NCI-H2227 (cell line): ENCODE measurements around the gene FAM240B.

Experiments used
- DNase-seq: peaks from one replicate; lab custom pipeline; 2025; ENCODE audit not compliant: unreplicated experiment; lab: John Stamatoyannopoulos, UW

The FAM240B gene

DNA sequence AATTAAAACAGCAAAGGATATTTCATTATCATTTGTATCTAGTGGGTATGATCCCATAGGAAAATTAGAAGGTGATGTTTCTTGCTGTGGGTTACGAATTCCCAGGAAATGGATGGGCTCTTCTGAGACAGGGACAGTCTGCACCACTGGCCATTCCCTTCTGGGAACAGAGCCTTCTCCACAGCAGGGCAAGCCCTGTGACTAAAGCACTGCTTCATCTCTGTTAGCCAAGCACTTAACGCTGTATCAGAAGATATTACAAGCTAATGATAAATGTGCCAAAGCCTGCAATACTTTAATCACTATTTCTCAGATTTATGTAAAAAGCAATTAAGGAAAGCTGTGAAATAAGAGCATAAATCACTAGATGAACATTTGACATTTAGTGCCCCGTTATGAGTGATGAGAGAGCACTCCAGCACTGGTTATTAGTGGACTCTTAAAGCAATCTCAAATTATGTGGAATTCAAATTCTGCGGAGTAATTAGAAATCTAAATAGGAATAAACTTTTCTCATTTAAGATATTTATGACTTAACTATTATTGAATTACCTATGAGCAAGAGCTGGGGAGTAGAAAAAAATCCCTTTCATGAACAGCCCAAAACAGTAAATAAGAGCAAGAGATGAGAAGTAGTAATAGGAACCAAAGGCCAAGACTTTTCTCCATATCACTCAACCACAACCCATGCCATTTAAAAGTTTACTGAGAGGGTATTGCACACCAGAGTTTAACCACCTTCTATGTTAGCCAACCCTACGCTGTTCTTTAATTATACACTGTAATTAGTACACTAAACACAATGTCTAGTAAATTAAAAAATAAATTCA, 49.2 kb downstream of the FAM240B start:
- DNase-seq: no peak

DNA sequence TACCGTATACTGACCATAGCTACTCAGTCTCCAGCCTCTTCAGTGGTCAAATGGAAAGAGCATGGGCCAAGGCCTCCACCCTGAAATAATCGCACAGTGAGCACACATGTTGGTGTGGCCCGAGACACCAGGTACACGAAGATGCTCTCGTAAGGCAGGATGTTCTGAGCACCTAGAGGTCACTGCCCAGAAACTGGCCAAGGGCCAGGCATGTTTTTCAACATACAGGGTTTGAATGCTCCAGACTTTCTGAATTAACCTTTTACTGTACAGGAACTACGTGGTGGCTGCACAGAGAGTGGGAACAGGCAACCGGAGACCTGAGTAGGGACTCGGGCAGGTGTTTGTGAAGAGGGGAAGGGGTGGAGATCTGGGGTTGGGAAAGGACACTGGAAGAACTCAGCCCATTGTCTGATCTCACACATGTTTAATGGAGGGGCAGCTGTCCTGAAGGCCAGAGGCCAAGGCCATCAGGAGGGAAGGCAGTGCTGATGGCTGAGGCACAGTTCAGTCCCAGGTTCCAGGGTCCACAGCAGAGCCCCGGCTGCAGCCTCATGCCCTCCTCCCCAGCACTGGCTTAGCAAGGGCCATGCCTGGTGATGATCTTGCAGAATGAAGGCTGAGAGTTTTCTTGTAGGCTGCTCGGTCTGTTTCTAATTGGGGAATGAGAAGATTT, 51.0 kb downstream of the FAM240B start:
- no peak for DNase-seq

DNA sequence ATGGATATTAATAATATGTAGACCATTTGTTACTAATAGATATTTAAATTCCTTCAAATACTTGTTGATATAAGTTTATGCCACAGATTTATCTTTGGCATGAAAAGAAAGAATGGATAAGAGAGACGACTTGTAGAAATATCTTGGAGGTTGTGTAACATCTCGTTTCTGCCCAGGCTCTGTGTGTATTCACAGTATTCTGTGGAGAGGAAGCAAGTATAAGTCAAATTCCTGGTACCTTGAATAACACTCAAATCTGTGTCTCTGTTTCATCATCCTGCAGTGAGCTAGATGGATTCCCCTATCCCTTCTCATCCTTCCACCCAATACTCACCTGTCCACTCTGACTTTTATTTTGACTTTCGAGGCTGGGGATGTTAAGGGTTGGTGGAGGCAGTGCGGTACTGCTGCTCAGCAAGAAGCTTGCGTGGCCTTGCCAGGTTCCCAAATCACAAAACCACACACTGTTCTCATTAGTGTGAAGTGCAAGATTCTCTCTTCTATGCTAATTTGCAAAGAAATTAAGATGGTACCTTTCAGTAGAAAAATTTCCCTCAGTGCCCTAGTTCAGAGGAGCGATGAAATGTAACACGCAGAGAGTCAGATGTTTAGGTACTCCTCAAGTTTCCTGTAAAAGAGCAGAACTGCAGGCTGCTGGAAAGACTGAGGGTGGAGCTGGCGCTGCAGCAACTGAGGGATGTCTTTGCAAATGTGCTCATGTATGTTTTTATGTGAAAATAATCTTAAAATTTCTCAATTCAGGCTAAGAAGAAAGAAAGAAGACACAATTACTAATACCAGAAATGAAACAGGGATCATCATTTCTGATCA, 57.0 kb downstream of the FAM240B start:
- DNase-seq: no peak

DNA sequence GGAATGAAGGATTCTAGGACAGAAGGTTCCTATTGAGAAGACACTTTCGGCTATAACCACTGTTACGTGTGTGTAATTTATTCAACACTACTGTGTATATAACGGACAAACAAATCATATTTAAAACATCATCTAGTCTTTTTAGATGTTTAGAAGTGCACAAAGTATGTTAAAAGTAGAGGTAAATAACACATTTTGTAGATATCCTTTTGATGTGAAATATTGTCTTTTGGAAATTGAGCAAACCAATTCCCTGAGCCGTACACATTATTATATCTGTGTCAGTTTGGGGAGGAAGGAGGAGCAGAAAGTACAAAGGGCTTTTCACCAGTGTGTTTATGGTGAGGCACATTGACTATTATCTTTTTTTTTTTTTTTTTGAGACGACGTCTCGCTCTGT, 60.4 kb downstream of the FAM240B start:
- no peak for DNase-seq

DNA sequence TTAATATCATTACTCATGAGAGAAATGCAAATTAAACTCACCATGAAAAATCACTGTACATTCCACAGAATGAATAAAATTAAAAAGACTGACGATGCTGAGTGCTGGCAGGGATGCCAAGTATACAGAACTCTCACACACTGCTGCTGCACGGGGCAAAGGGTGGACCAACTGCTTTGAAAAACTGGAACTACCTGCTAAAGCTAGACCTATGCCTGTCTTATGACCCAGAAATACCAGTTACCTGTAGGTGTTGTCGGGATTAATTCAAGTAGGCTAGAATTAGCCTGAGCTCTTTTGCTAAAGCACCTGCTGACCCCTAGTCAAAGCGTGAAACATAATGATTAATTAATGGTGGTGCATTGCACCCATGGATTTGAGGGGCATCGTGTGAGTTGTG, 63.0 kb downstream of the FAM240B start:
- DNase-seq: no peak

DNA sequence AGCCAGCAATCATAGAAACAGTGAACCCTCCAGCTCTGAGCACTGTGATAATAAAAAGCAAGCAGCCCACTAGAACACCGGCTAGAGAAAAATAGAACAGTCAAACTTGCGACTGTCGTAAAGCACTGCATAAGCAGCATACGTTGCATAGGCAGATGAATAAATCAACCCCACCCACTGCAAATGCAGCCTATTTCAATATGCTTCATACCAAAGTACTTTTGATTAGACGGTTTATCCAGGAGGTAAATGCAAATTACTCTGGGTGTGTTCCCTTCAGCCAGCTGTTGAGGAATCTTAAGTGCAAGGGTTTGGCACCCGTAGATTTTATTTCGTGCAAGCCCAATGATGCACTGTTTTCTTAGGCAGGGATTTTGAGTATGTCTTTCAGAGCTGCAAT, 67.4 kb downstream of the FAM240B start:
- DNase-seq: no peak

DNA sequence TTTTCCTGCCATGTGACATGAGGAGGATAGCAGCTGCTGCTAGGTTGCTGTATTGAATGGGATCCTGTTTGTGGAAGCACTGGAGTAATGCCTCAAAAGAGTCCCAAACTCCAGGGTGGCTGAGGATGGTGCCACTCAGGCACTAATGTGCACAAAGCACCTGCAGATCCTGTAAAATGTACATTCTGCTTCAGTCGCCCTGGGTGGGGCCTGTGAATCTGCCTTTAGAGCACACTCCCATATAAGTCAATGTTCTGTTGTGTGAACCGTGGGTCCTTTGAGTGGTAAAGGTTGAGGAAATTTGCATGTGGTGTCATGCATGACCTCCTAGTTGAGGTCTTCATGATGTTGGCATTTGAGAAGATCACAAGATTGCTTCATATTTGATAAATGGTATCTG, 67.9 kb downstream of the FAM240B start:
- DNase-seq: no peak

DNA sequence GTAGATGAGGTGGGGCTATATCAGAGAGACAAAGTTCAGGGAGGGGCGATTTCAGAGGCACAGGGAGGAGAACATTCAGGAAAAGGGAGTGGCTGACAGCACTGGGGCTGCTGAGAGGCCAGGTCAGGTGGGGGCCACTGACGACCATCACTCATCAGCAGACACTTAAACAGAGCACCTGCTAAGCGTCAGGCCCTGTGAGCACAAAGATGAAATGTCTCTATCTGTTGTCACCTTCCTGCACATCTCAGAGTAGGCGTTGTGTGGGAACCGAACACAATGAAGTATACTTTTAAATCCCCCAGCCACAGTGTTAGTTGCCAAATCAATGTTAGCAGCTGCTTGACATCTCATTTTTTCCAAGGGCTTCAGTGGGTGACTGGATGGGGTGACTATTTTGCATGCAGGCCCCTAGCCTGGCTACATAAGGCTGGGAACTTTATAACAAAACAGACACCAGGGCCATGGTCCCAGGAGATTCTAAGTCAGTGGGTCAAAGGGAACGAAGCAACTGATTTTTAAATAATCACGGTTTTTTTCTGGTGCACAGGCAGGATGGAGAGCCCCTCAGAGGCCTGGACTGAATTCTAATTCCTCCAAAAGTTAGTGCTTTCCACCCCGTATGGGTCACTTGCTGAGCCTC, 68.4 kb downstream of the FAM240B start:
- no peak for DNase-seq

DNA sequence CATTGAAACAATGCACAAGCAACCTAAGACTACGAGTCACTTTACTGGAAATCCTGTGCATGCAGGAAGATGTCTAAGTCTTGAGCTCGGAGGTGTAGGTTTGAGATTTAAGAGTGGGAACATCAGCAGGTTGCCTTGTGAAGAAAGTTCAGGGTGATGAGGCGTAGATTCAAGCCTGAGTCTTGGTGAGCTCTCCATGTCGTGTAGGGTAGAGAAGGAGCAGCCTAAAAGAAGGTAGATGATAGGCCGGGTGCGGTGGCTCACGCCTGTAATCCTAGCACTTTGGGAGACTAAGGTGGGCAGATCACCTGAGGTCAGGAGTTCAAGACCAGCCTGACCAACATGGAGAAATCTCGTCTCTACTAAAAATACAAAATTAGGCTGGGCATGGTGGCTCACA, 69.4 kb downstream of the FAM240B start:
- DNase-seq: no peak

DNA sequence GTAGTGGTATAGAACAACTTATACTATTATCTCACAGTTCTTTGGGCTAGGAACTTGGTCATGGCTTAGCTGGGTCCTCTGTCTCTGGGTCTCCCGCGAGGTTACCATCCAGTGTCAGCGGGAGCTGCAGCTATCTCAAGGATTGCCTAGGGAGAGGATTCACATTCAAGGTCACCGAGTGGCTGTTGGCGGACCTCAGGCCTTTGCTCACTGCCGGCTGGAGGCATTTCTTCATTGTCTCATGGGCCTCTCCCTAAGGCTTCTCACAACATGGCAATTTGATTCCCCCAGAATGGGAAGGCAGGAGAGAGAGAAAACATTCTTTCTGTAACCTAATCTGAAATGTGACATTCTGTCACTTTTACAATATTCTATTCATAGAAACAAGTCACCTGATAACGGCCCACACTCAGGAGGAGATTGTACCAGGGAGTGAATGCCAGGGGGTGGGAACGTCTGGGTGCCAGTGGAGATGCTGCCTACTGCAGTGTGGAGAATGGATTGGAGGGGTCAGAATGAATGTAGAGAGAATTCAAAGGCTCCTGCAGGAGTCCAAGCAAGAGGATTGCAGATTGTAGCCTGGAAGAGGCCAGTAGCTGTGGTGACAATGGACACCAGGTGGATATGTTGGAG, 70.1 kb downstream of the FAM240B start:
- DNase-seq: no peak

DNA sequence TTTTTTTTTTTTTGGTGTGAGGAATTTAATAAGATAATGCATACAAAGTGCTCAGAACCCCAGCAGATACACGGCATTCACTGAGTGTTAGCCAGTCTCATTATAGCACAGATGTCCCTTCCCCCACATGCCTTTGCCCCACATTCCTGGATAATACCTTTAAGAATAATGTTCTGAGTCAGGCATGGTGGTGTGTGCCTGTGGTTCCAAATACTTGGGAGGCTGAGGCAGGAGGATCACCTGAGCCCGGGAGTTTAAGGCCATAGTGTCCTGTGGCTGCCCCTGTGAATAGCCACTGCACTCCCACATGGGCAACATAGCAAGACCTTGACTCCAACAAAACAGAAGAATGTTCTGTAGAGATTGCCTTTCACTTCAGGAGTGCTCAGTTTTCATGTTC, 75.3 kb downstream of the FAM240B start:
- DNase-seq: no peak
